Testis (tissue), 3 donors: ENCODE data around the gene SPAG5. TPM values are rescaled to one million over a fixed set of nuclear protein-coding genes. Genes with fewer than 3 reads are reported as not detected.
"Not testable (repeated sequence)": the region's sequence is repeated elsewhere in the genome, so short reads cannot be mapped to it uniquely, and the experiment has no call there.

Source experiments
- DNase-seq: peaks from one replicate; pipeline ENCODE4 v3.0.0-alpha.2; 2019
- H3K27ac ChIP-seq, 2 donors: fragments of 200-600 bp; sonication (generic); one replicate each; pipeline ENCODE4 v1.5.1; 2019
- H3K27me3 ChIP-seq: fragments of 200-600 bp; sonication (generic); one replicate; pipeline ENCODE4 v1.5.1; 2019
- H3K36me3 ChIP-seq: fragments of 200-600 bp; sonication (generic); one replicate; pipeline ENCODE4 v1.5.1; 2017; ENCODE audit warnings: low read depth; ENCODE audit errors: missing control alignments
- H3K4me1 ChIP-seq: fragments of 200-600 bp; sonication (generic); one replicate; pipeline ENCODE4 v1.5.1; 2019
- H3K4me3 ChIP-seq, 2 donors: fragments of 200-600 bp; sonication (generic); one replicate each; pipeline ENCODE4 v1.5.1; 2017 to 2019
- H3K9me3 ChIP-seq: fragments of 200-600 bp; sonication (generic); one replicate; pipeline ENCODE4 v1.5.1; 2017
- POLR2A ChIP-seq: fragments of 450-650 bp; IDR thresholded peaks from one replicate; pipeline ENCODE4 v1.6.1; 2017; ENCODE audit warnings: antibody characterized with exemption, mild to moderate bottlenecking, moderate library complexity
- WGBS, 2 donors: methylation state at CpG; one replicate each; pipeline ENCODE4 v1.1.5; 2018; 5-methylcytosine and 5-hydroxymethylcytosine counted together
- intact Hi-C: fragments of 100-400 bp; cut with DNase I; formaldehyde crosslinking; loops from one replicate; pipeline ENCODE4 v1.15.1; 2023; ENCODE audit warnings: low total_unique reads
- polyA plus RNA-seq: library from polyadenylated mRNA; stranded (reverse); fragments of 350-450 nt; fragmentation: Illumina TruSeq; extraction: RNeasy Lipid Tissue Mini Kit (QIAGEN cat#74804); gene quantifications from one replicate; pipeline ENCODE4 v1.2.3, GENCODE V29; 2014; ENCODE audit warnings: low read depth, low replicate concordance; ENCODE audit not compliant: insufficient read depth
- total RNA-seq, 2 donors: library from RNA; depleted of rRNA; stranded (reverse); fragments of >200 nt; gene quantifications; one replicate each; pipeline ENCODE4 v1.2.3, GENCODE V29; 2016
- TF ChIP-seq, protein P1 (sequence below), 3 experiments: fragments of 450-650 bp in 2 of 3; fragments of 200-600 bp in 1 of 3; sonication (generic) in 1 of 3; IDR thresholded peaks; one replicate each; pipeline ENCODE4 v1.5.1; 2016 to 2019; ENCODE audit warnings: antibody characterized with exemption in 3 of 3, mild to moderate bottlenecking in 2 of 3, moderate library complexity in 1 of 3

The SPAG5 gene
- total and polyA plus RNA-seq, 3 donors from 2014 or later, result 79.4 to 232 (median 116) TPM

DNA sequence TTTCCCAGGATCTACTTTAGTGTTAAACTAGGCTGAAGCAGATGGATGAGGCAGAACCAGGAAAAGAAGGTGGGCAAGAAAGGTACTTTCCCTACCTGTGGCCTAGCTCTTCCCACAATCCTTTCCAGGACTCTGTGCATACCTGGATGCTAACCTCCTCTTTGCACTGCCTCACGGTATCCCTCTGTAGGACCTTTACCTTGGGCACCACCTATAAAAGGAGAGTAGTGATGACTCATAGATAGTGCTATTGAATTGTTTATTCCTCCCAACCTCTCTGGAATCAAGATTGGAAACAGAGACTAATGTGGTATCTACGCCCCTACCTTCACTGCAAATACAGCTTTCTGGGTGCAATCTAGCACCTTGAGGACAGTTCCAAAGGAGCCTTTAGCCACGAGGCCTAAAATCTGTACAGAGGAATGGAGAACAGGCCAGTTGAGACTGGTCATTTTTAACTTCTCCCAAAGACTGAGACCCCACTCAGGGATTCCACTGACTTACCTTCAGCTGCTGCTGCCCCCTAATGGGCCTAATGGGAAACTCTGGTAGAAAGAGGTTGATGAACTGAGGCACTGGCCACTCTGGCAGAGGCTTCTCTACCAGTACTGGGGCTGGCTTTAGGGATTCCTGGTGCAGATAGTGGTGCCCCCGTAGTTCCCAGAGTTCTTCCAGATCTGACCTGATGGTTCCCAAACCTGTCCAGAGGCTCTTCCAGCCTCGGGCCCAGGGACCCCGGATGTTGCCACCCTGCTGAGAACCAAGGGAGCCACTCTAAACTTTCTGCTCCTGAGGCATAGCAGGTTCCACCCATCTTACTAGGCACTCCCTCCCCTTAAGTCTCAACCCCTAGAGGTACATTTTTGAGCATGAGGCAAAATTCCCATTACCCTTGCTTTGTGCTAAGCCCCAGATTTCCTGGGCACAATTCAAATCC lies 14.4 kb upstream of the SPAG5 start:
- Histone ChIP-seq H3K4me3 (no peak overlapping the region), H3K36me3 (no peaks in the 10 kb centered on the region), H3K9me3 (no peaks in the 10 kb centered on the region), H3K27me3 (no peaks in the 10 kb centered on the region), H3K27ac (no peak overlapping the region), H3K4me1 (no peaks in the 10 kb centered on the region)
- intact Hi-C loops, result no loop called here
- WGBS, 2 donors, result 73 to 75% methylated on average over 6 of the region's 6 CpGs
- no peak for TF ChIP-seq POLR2A
- TF ChIP-seq, protein P1, sequence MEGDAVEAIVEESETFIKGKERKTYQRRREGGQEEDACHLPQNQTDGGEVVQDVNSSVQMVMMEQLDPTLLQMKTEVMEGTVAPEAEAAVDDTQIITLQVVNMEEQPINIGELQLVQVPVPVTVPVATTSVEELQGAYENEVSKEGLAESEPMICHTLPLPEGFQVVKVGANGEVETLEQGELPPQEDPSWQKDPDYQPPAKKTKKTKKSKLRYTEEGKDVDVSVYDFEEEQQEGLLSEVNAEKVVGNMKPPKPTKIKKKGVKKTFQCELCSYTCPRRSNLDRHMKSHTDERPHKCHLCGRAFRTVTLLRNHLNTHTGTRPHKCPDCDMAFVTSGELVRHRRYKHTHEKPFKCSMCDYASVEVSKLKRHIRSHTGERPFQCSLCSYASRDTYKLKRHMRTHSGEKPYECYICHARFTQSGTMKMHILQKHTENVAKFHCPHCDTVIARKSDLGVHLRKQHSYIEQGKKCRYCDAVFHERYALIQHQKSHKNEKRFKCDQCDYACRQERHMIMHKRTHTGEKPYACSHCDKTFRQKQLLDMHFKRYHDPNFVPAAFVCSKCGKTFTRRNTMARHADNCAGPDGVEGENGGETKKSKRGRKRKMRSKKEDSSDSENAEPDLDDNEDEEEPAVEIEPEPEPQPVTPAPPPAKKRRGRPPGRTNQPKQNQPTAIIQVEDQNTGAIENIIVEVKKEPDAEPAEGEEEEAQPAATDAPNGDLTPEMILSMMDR (IDR thresholded peaks at IDR 0.05), result peak in 2 of 3 experiments; percentile 32 to 48
- DNase-seq, result peak; percentile 64

DNA sequence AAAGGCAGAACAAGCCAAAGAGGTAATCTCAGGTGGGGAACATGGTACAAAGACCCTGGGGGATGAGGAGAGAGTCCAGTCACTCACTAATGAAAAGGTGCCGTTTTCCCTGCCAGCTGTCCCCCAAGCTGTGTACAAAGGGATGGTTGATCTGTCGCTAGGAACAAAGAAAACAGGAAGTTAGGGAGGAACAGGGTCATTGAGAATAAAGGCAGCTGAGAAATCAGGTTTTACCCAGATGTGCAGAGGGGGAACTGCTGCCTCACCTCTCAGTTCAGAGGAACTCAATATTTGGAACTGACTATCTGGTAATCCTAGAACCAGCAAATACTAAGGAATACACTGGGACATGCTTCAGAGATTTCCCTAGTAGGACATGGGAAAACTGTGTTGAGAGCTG lies 13.7 kb upstream of the SPAG5 start:
- Histone ChIP-seq H3K36me3 (no peaks in the 10 kb centered on the region), H3K27ac (no peak overlapping the region), H3K27me3 (no peaks in the 10 kb centered on the region), H3K4me1 (no peaks in the 10 kb centered on the region), H3K9me3 (no peaks in the 10 kb centered on the region), H3K4me3 (no peak overlapping the region)
- 70 to 85% methylated on average over 2 of the region's 2 CpGs for WGBS, 2 donors
- no peak for DNase-seq
- no peak for TF ChIP-seq POLR2A
- TF ChIP-seq, protein P1 (IDR thresholded peaks at IDR 0.05), result no peak
- intact Hi-C loops, result no loop called here

DNA sequence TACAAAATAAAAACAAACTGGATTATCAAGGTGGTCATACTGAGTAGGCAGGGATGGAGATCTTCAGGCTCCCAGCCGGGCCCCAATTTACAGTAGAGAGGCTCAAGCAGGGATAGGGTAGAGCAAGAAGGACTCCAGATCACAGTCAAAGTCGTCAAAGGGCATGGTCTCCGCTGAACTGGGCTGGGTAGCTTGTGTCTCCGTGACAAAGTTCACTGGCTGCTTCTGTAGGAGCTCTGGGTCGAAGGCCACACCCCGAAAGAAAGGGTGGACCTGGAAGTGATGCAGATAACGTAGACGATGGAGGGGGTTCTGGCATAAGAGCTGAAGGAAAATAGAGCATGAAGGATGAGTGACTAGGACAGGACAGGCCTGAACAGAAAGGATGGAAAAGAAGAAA lies 11.6 kb upstream of the SPAG5 start:
- no peaks in the 10 kb centered on the region for H3K9me3 ChIP-seq
- no peak overlapping the region for H3K4me3 ChIP-seq
- WGBS, 2 donors, result 87 to 91% methylated on average over 8 of the region's 8 CpGs
- DNase-seq, result no peak
- no peak overlapping the region for H3K27ac ChIP-seq
- no peak for TF ChIP-seq POLR2A
- TF ChIP-seq, protein P1 (IDR thresholded peaks at IDR 0.05), result no peak
- H3K27me3 ChIP-seq, result no peaks in the 10 kb centered on the region
- no peaks in the 10 kb centered on the region for H3K36me3 ChIP-seq
- no peaks in the 10 kb centered on the region for H3K4me1 ChIP-seq
- intact Hi-C loops, result no loop called here

DNA sequence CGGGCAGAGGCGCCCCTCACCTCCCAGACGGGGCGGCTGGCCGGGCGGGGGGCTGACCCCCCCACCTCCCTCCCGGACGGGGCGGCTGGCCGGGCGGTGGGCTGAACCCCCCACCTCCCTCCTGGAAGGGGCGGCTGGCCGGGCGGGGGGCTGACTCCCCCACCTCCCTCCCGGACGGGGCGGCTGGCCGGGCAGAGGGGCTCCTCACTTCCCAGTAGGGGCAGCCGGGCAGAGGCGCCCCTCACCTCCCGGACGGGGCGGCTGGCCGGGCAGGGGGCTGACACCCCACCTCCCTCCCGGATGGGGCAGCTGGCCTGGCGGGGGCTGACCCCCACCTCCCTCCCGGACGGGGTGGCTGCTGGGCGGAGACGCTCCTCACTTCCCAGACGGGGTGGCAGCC lies 5.2 kb upstream of the SPAG5 start:
- WGBS, 2 donors, result 91 to 96% methylated on average over 7 to 13 of the region's 31 CpGs
- H3K36me3 ChIP-seq, intact Hi-C loops, H3K4me3 ChIP-seq, H3K27me3 ChIP-seq, H3K27ac ChIP-seq, H3K4me1 ChIP-seq, DNase-seq, H3K9me3 ChIP-seq: not testable (repeated sequence)

DNA sequence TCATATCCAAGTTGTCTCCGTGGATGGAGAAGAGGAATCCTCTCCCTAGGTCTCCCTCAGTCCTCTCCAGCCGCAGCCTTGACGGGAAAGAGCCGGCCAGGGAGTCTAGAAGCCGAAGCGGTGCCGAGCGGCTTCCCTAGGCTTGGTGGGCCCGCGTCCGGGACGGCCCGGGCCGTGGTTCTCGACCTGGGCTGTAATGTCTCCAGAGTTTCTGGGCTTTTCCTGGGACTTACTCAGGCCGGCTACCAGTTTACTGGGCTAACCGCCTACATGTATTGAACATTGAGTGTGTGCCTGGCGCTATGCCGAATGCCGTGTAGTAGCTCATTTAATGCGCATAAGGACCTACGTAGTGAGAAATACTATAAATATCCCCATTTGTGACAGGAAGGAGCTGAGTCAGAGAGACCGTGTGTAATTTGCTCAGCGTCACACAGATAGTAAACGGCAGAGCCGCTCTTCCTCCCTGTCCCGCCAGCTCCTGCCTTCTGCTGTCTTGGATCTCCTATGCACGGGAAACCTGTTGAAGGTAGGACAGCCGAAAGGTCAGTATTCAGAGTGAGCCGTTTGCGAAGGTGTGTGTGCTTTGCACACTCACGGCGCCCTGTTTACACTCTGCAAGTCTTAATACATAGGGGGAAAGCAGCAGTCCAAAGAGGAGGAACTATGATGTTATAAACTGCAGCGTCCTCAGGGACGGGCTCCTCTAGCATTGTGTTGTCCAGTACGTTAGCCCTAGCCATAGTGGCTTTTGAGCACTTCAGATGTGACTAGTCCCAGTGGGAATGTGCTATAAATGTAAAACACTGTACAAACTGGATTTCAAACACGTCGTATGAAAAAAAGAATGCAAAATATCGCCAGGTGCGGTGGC lies 723 bp upstream of the SPAG5 start:
- TF ChIP-seq, protein P1 (IDR thresholded peaks at IDR 0.05), result no peak
- no peak for TF ChIP-seq POLR2A
- 16 to 18% methylated on average over 21 to 40 of the region's 40 CpGs for WGBS, 2 donors

More for the DNA sequence above, 723 bp upstream of the SPAG5 start:
- H3K9me3 ChIP-seq, result no peaks in the 10 kb centered on the region
- peak overlapping the region; percentile 62 to 75 for H3K4me3 ChIP-seq
- no peaks in the 10 kb centered on the region for H3K27me3 ChIP-seq
- peaks cover 10% of the 10 kb centered on the region for H3K4me1 ChIP-seq
- intact Hi-C loops, result no loop called here
- H3K27ac ChIP-seq, result peak overlapping the region; percentile 92 to 97
- no peaks in the 10 kb centered on the region for H3K36me3 ChIP-seq
- DNase-seq, result peak; percentile 70
